Measurements from ENCODE around the gene NDUFAF5. TPM values are rescaled to one million over a fixed set of nuclear protein-coding genes. Genes with fewer than 3 reads are reported as not detected.

Gene NDUFAF5
- total RNA-seq, 6 experiments from 2014 or later: 15.3 to 21.9 (median 18.0) TPM

DNA sequence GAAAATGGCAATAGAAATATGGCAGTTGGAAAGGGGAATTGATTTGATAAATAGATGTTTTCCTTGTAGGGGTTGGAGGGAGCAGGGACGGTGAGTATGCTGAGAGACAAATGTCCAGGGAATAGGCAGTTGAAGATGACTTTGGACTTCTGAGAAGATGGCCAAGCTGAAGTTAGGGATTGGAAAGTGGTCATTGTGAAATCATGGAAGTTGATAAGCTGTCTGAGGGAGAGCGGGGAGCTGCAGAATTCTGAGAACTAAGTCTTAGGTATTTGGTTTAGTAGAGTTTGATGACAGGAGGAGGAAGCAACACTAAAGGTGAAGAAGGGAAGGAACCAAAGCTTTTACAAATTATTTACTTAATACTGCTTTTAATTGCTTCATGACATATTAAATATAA is 15.1 kb downstream of the NDUFAF5 start:
- no peak overlapping the region for H3K27ac Mint-ChIP-seq

GRCh38 chr20:13800728-13801134 is 15.9 kb downstream of the NDUFAF5 start:
- Mint-ChIP-seq H3K36me3 (ENCODE audit: low read depth) (peaks cover 20% of the 10 kb centered on the region), H3K4me1 (ENCODE audit: low read depth) (peaks cover 15% of the 10 kb centered on the region), H3K4me3 (no peak overlapping the region), H3K27me3 (ENCODE audit: insufficient read depth) (no peaks in the 10 kb centered on the region), H3K9me3 (no peaks in the 10 kb centered on the region), H3K27ac (peak overlapping the region; percentile 16; the same call in 1 of the 2 replicates)
- peak; percentile 39 for DNase-seq
- no peak for TF ChIP-seq CTCF (IDR thresholded peaks at IDR 0.05)

More for the DNA sequence above, 15.1 kb downstream of the NDUFAF5 start:
- Mint-ChIP-seq H3K27me3 (ENCODE audit: insufficient read depth) (no peaks in the 10 kb centered on the region), H3K9me3 (no peaks in the 10 kb centered on the region), H3K4me3 (no peak overlapping the region), H3K36me3 (ENCODE audit: low read depth) (peaks cover 23% of the 10 kb centered on the region), H3K4me1 (ENCODE audit: low read depth) (peaks cover 15% of the 10 kb centered on the region)
- no peak for DNase-seq
- no peak for TF ChIP-seq CTCF (IDR thresholded peaks at IDR 0.05)

GRCh38 chr20:13809373-13809772 is 24.5 kb downstream of the NDUFAF5 start:
- H3K27ac Mint-ChIP-seq: no peak overlapping the region
- no peak overlapping the region for H3K4me3 Mint-ChIP-seq
- no peaks in the 10 kb centered on the region for H3K4me1 Mint-ChIP-seq (ENCODE audit: low read depth)
- no peak for TF ChIP-seq CTCF (IDR thresholded peaks at IDR 0.05)
- DNase-seq: no peak
- H3K27me3 Mint-ChIP-seq (ENCODE audit: insufficient read depth): no peaks in the 10 kb centered on the region
- H3K36me3 Mint-ChIP-seq (ENCODE audit: low read depth): no peaks in the 10 kb centered on the region
- H3K9me3 Mint-ChIP-seq: no peaks in the 10 kb centered on the region

DNA sequence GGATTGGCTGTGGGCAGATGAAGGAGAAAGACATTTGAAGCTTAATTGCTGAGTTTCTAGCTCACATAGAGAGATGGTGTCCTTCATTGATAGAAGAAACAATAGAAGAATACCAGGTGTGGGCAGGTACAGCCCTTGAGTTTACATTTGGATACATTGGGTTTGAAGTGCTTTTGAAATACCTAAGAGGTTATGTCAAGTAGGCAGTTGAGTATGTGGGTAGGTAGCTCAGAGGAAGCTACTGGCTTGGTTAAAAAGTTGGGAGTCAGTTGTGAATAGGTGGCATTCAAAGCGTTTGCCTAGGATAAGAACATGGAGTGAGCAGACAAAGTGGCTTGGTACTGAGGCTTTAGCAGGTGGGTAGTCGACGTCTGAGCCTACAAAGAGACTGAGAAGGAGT is 25.0 kb downstream of the NDUFAF5 start:
- no peaks in the 10 kb centered on the region for H3K9me3 Mint-ChIP-seq
- H3K27me3 Mint-ChIP-seq (ENCODE audit: insufficient read depth): no peaks in the 10 kb centered on the region
- H3K27ac Mint-ChIP-seq: no peak overlapping the region
- TF ChIP-seq CTCF (IDR thresholded peaks at IDR 0.05): no peak
- H3K36me3 Mint-ChIP-seq (ENCODE audit: low read depth): no peaks in the 10 kb centered on the region
- no peaks in the 10 kb centered on the region for H3K4me1 Mint-ChIP-seq (ENCODE audit: low read depth)
- H3K4me3 Mint-ChIP-seq: no peak overlapping the region
- DNase-seq: no peak

DNA sequence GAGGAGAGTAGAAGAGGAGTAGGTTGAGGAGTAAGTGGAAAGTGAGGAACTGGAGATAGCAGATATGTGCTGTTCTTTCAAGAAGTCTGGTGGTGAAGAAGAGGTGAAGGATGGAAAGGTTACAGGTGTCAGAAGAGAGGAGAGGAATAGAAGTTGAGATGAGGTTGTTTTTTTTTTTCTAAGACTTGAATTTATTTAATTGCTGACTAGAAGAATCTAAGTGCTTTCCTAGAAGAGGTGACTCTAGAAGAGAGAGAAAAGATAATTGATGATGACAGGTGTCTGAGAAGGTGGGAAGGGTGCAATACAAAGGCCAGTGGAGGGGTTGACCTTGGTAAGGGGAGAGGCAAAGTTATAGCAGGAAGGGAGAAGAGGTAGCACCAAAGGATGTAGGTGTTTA is 25.6 kb downstream of the NDUFAF5 start:
- TF ChIP-seq CTCF (IDR thresholded peaks at IDR 0.05): no peak
- DNase-seq: no peak
- Mint-ChIP-seq H3K36me3 (ENCODE audit: low read depth) (no peaks in the 10 kb centered on the region), H3K27me3 (ENCODE audit: insufficient read depth) (no peaks in the 10 kb centered on the region), H3K4me1 (ENCODE audit: low read depth) (no peaks in the 10 kb centered on the region), H3K4me3 (no peak overlapping the region), H3K27ac (no peak overlapping the region), H3K9me3 (no peaks in the 10 kb centered on the region)

- Mint-ChIP-seq H3K27me3 (ENCODE audit: insufficient read depth) (no peaks in the 10 kb centered on the region), H3K9me3 (no peaks in the 10 kb centered on the region), H3K27ac (no peak overlapping the region), H3K4me1 (ENCODE audit: low read depth) (peaks cover 17% of the 10 kb centered on the region), H3K36me3 (ENCODE audit: low read depth) (peaks cover 8% of the 10 kb centered on the region), H3K4me3 (no peak overlapping the region)
- no peak for DNase-seq
- no peak for TF ChIP-seq CTCF (IDR thresholded peaks at IDR 0.05)
These were observed 29.1 kb downstream of the NDUFAF5 start for GRCh38 chr20:13813910-13814309.

All from HFFc6 (cell line).